ENCODE measurements around the gene ATP2C2. TPM values are rescaled to one million over a fixed set of nuclear protein-coding genes. Genes with fewer than 3 reads are reported as not detected.

ATP2C2 gene
- total RNA-seq, 1 experiment from 2014 or later, result 26.0 TPM

GRCh38 chr16:84406006-84406963, 37.9 kb downstream of the ATP2C2 start:
- no peak overlapping the region for H2AFZ ChIP-seq (ENCODE audit: low read length)
- no peaks in the 10 kb centered on the region for H4K20me1 ChIP-seq (ENCODE audit: low read length)
- DNase-seq (no peak), ATAC-seq (no peak)
- H3K27me3 ChIP-seq (ENCODE audit: low read length), result no peaks in the 10 kb centered on the region
- H3K9me3 ChIP-seq (ENCODE audit: low read length), result no peaks in the 10 kb centered on the region
- intact Hi-C loops (cut with micrococcal nuclease), result no loop called here
- peaks cover 4% of the 10 kb centered on the region; the same call in 1 of the 2 replicates for H3K36me3 ChIP-seq (ENCODE audit: low read depth, low read length)
- no peaks in the 10 kb centered on the region for H3F3A ChIP-seq (ENCODE audit: low read length, unreplicated experiment)
- ChIA-PET POLR2A (ENCODE audit: unreplicated experiment) (no interaction called here), CTCF (no interaction called here)
- H3K4me3 ChIP-seq (ENCODE audit: low read length), result no peak overlapping the region
- no peaks in the 10 kb centered on the region for H3K9me2 ChIP-seq (replicated peaks; ENCODE audit: low read length)
- no peak overlapping the region for H3K27ac ChIP-seq (ENCODE audit: low read length)
- no peak overlapping the region for H3K9ac ChIP-seq (ENCODE audit: low read length)
- no peak overlapping the region for H3K4me2 ChIP-seq (ENCODE audit: low read length)
- no TSS peak for BruUV-seq (replicated peaks)
- H3K79me2 ChIP-seq (ENCODE audit: low read length), result no peaks in the 10 kb centered on the region
- H3K4me1 ChIP-seq (ENCODE audit: insufficient read depth, low read length), result no peaks in the 10 kb centered on the region
- TF ChIP-seq EZH2phosphoT487 (IDR thresholded peaks at IDR 0.05; ENCODE audit: borderline replicate concordance, low read length) (no peak), EZH2 (IDR thresholded peaks at IDR 0.05; ENCODE audit: low read length, unreplicated experiment) (no peak), CTCF (conservative IDR thresholded peaks at IDR 0.05; ENCODE audit: low read depth, low read length) (no peak)

- TF ChIP-seq EZH2phosphoT487 (IDR thresholded peaks at IDR 0.05; ENCODE audit: borderline replicate concordance, low read length) (no peak), CTCF (conservative IDR thresholded peaks at IDR 0.05; ENCODE audit: low read depth, low read length) (no peak), EZH2 (IDR thresholded peaks at IDR 0.05; ENCODE audit: low read length, unreplicated experiment) (no peak)
- CTCF ChIA-PET, result no interaction called here
- DNase-seq (no peak), ATAC-seq (peak; percentile 48)
- intact Hi-C loops (cut with micrococcal nuclease), result no loop called here
- Histone ChIP-seq H3K36me3 (ENCODE audit: low read depth, low read length) (peaks cover 4% of the 10 kb centered on the region; the same call in 1 of the 2 replicates), H2AFZ (ENCODE audit: low read length) (no peak overlapping the region), H4K20me1 (ENCODE audit: low read length) (no peaks in the 10 kb centered on the region), H3F3A (ENCODE audit: low read length, unreplicated experiment) (no peaks in the 10 kb centered on the region), H3K4me2 (ENCODE audit: low read length) (no peak overlapping the region), H3K27ac (ENCODE audit: low read length) (no peak overlapping the region), H3K9me3 (ENCODE audit: low read length) (no peaks in the 10 kb centered on the region), H3K27me3 (ENCODE audit: low read length) (no peaks in the 10 kb centered on the region), H3K79me2 (ENCODE audit: low read length) (no peaks in the 10 kb centered on the region), H3K4me3 (ENCODE audit: low read length) (no peak overlapping the region), H3K4me1 (ENCODE audit: insufficient read depth, low read length) (no peaks in the 10 kb centered on the region), H3K9me2 (replicated peaks; ENCODE audit: low read length) (no peaks in the 10 kb centered on the region), H3K9ac (ENCODE audit: low read length) (no peak overlapping the region)
- BruUV-seq (replicated peaks), result no TSS peak
- POLR2A ChIA-PET (ENCODE audit: unreplicated experiment), result no interaction called here
Observed at GRCh38 chr16:84407588-84408313, 39.4 kb downstream of the ATP2C2 start.
